Stomach (tissue), 4 donors: ENCODE measurements around the gene MDFIC.

Experiments
- EP300 ChIP-seq: sonication (generic); formaldehyde crosslinking; IDR thresholded peaks from one replicate; pipeline ENCODE4 v1.6.1; 2017; ENCODE audit warnings: antibody characterized with exemption
- POLR2A ChIP-seq, 4 donors: fragments of 450-650 bp; IDR thresholded peaks; one replicate each; pipeline ENCODE4 v1.6.1; 2016; ENCODE audit warnings: antibody characterized with exemption in 4 of 4, control low read depth in 2 of 4, mild to moderate bottlenecking in 1 of 4, moderate library complexity in 1 of 4
- POLR2AphosphoS5 ChIP-seq, 3 donors: sonication (generic); formaldehyde crosslinking; IDR thresholded peaks; one replicate each; pipeline ENCODE4 v1.6.1; 2016; ENCODE audit warnings: antibody characterized with exemption in 3 of 3
- TF ChIP-seq, protein P1 (sequence below), 7 experiments: fragments of 450-650 bp in 4 of 7; fragments of 200-600 bp in 3 of 7; sonication (generic) in 3 of 7; IDR thresholded peaks; one replicate each; pipeline ENCODE4 v1.5.1; 2016 to 2019; ENCODE audit warnings: antibody characterized with exemption in 7 of 7, control low read depth in 2 of 7, mild to moderate bottlenecking in 1 of 7

DNA sequence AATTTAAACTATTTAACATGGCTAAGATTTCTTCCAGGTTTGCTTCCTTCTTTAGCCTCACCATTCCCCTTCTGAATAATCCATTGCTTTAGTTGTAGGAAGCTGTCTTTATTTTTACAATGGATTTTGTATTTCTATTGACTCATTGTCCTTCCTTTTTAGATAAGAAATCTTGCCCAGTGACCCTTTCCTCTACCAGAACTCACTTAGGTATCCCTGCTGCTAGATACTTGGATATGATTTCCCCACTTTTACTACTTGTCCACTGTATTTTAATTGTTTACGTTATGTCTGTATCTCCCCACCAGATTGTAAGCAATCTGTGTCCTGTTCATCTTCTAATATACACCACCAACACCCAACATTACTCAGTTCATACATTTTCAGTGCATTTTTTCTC lies 47.7 kb upstream of the MDFIC start:
- TF ChIP-seq, protein P1, sequence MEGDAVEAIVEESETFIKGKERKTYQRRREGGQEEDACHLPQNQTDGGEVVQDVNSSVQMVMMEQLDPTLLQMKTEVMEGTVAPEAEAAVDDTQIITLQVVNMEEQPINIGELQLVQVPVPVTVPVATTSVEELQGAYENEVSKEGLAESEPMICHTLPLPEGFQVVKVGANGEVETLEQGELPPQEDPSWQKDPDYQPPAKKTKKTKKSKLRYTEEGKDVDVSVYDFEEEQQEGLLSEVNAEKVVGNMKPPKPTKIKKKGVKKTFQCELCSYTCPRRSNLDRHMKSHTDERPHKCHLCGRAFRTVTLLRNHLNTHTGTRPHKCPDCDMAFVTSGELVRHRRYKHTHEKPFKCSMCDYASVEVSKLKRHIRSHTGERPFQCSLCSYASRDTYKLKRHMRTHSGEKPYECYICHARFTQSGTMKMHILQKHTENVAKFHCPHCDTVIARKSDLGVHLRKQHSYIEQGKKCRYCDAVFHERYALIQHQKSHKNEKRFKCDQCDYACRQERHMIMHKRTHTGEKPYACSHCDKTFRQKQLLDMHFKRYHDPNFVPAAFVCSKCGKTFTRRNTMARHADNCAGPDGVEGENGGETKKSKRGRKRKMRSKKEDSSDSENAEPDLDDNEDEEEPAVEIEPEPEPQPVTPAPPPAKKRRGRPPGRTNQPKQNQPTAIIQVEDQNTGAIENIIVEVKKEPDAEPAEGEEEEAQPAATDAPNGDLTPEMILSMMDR (IDR thresholded peaks at IDR 0.05), result no peak
- TF ChIP-seq POLR2AphosphoS5 (IDR thresholded peaks at IDR 0.05), result no peak
- TF ChIP-seq POLR2A (IDR thresholded peaks at IDR 0.05), result no peak
- TF ChIP-seq EP300, result no peak
